ENCODE data around the gene STRN3. TPM values are rescaled to one million over a fixed set of nuclear protein-coding genes. Genes with fewer than 3 reads are reported as not detected.

STRN3 gene
- total and polyA plus RNA-seq, 7 experiments from 2014 or later, result 3.5 to 28.7 (median 24.8) TPM

DNA sequence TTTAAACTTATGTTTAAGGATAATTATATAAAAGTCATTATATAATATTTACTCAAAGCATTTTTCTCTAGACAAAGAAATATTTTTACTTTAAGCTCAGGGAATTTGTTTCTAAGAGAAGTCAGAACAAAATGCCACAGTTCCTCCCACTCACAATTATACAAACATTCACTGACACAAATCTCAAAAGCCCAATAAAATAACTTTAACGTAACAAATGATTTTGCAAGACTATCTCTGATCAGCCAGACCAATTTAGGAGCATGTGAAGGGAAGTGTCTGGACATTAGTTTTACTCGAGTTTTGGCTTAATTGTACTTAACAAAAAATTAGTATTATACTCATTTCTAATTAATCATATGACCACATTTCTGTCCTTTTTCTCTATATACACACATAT is 110.6 kb downstream of the STRN3 start:
- no peak overlapping the region for H3K27ac Mint-ChIP-seq

GRCh38 chr14:30914812-30915211 is 111.4 kb downstream of the STRN3 start:
- ChIA-PET CTCF (interaction anchor here (0.5 to 1.2 kb wide), 2 partner anchors 9 to 1022 kb away, joined by 3 to 4 read pairs; no protein-coding TSS in a partner anchor), POLR2A (no interaction called here)
- no peak overlapping the region for H3K27ac Mint-ChIP-seq
- Histone ChIP-seq H3K27ac (ENCODE audit: low read depth, low read length) (no peak overlapping the region), H3K27me3 (ENCODE audit: control insufficient read depth in 2 of 2, insufficient read depth in 2 of 2, low read length in 2 of 2) (no peaks in the 10 kb centered on the region), H3K9me3 (ENCODE audit: control insufficient read depth in 2 of 3, low read length in 3 of 3) (no peaks in the 10 kb centered on the region), H3K36me3 (ENCODE audit: control insufficient read depth in 2 of 3, insufficient read depth in 3 of 3, low read length in 3 of 3) (peaks cover 0 to 29% (median 15%) of the 10 kb centered on the region in 3 experiments), H3K4me3 (ENCODE audit: low read length) (no peak overlapping the region), H3K4me1 (ENCODE audit: control insufficient read depth in 2 of 2, insufficient read depth in 2 of 2, low read length in 2 of 2) (no peaks in the 10 kb centered on the region)
- H3K27me3 Mint-ChIP-seq, result no peaks in the 10 kb centered on the region
- intact Hi-C loops (cut with micrococcal nuclease), result no loop called here
- no peak overlapping the region for H3K4me3 Mint-ChIP-seq
- peaks cover 0 to 28% (median 13%) of the 10 kb centered on the region in 5 donors for H3K36me3 Mint-ChIP-seq
- H3K4me1 Mint-ChIP-seq, result peaks cover 0 to 5% (median 3%) of the 10 kb centered on the region in 7 donors
- no peaks in the 10 kb centered on the region for H3K9me3 Mint-ChIP-seq
- ATAC-seq, result no peak
- DNase-seq, result no peak

More for the DNA sequence above, 110.6 kb downstream of the STRN3 start:
- Histone ChIP-seq H3K36me3 (ENCODE audit: control insufficient read depth in 2 of 3, insufficient read depth in 3 of 3, low read length in 3 of 3) (peaks cover 0 to 25% (median 15%) of the 10 kb centered on the region in 3 experiments), H3K27me3 (ENCODE audit: control insufficient read depth in 2 of 2, insufficient read depth in 2 of 2, low read length in 2 of 2) (no peaks in the 10 kb centered on the region), H3K27ac (ENCODE audit: low read depth, low read length) (no peak overlapping the region), H3K4me3 (ENCODE audit: low read length) (no peak overlapping the region), H3K4me1 (ENCODE audit: control insufficient read depth in 2 of 2, insufficient read depth in 2 of 2, low read length in 2 of 2) (no peaks in the 10 kb centered on the region), H3K9me3 (ENCODE audit: control insufficient read depth in 2 of 3, low read length in 3 of 3) (no peaks in the 10 kb centered on the region)
- ChIA-PET POLR2A (interaction anchor here (0.7 kb wide), 1 partner anchor 451 kb away, joined by 3 read pairs; no protein-coding TSS in a partner anchor), CTCF (interaction anchor here (0.6 kb wide), 1 partner anchor 160 kb away, joined by 4 read pairs; no protein-coding TSS in a partner anchor)
- H3K4me3 Mint-ChIP-seq, result no peak overlapping the region
- no peaks in the 10 kb centered on the region for H3K27me3 Mint-ChIP-seq
- peaks cover 0 to 9% (median 3%) of the 10 kb centered on the region in 7 donors for H3K4me1 Mint-ChIP-seq
- H3K9me3 Mint-ChIP-seq, result no peaks in the 10 kb centered on the region
- H3K36me3 Mint-ChIP-seq, result peaks cover 0 to 31% (median 16%) of the 10 kb centered on the region in 5 donors
- DNase-seq, result no peak
- no peak for ATAC-seq
- intact Hi-C loops (cut with micrococcal nuclease), result no loop called here

DNA sequence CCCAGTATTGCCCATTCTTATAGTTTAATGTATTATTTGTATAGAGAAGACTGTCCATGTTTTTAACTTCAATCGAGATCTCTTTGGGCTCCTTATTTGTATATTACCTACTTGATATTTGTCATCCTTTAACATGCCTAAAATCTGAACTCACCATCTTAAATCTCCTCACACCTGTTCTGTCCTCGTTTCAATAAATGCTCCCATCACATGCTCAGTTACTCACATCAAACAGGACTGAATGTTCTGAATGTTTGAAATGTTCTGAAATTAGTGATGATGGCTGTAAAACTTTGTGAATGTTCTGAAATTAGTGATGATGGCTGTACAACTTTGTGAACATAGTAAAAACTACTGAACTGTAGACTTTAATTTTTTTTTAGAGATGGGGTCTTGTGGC is 117.4 kb downstream of the STRN3 start:
- ChIA-PET CTCF (interaction anchor here (0.6 kb wide), 1 partner anchor 37 kb away, joined by 4 read pairs; no protein-coding TSS in a partner anchor), POLR2A (interaction anchor here (0.6 kb wide), 1 partner anchor 151 kb away, joined by 3 read pairs; no protein-coding TSS in a partner anchor)
- H3K4me3 ChIP-seq (ENCODE audit: low read length), result no peak overlapping the region
- H3K36me3 ChIP-seq (ENCODE audit: control insufficient read depth in 2 of 3, insufficient read depth in 3 of 3, low read length in 3 of 3), result peaks cover 0 to 31% (median 15%) of the 10 kb centered on the region in 3 experiments
- no peak for DNase-seq
- Mint-ChIP-seq H3K27me3 (no peaks in the 10 kb centered on the region), H3K4me3 (no peak overlapping the region), H3K36me3 (peaks cover 0 to 31% (median 15%) of the 10 kb centered on the region in 5 donors), H3K9me3 (no peaks in the 10 kb centered on the region), H3K4me1 (no peaks in the 10 kb centered on the region), H3K27ac (no peak overlapping the region)
- H3K9me3 ChIP-seq (ENCODE audit: control insufficient read depth in 2 of 3, low read length in 3 of 3), result no peaks in the 10 kb centered on the region
- intact Hi-C loops (cut with micrococcal nuclease), result loop anchor here (5.0 to 10.0 kb wide), 3 partner anchors 252 to 534 kb away; no protein-coding TSS in a partner anchor
- no peak for ATAC-seq
- H3K27me3 ChIP-seq (ENCODE audit: control insufficient read depth in 2 of 2, insufficient read depth in 2 of 2, low read length in 2 of 2), result no peaks in the 10 kb centered on the region
- no peaks in the 10 kb centered on the region for H3K4me1 ChIP-seq (ENCODE audit: control insufficient read depth in 2 of 2, insufficient read depth in 2 of 2, low read length in 2 of 2)
- no peak overlapping the region for H3K27ac ChIP-seq (ENCODE audit: low read depth, low read length)

DNA sequence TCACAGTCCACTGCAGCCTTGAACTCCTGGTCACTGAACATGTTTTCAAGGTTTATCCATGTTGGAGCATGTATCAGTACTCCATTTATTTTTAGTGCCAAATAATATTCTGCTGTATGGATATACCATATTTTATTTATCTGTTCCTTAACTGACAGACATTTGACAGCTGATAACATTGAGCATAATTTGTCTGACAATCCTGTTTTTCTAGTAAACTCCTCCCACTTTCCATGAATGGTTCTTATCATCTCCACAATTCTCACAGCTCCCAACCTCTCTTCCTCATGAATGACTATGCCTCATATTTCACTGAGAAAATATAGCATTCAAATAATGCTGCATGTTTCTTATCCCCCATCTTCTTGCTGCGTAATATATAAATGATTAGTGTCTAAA is 118.5 kb downstream of the STRN3 start:
- intact Hi-C loops (cut with micrococcal nuclease), result loop anchor here (5.0 to 10.0 kb wide), 3 partner anchors 250 to 533 kb away; no protein-coding TSS in a partner anchor
- Mint-ChIP-seq H3K9me3 (no peaks in the 10 kb centered on the region), H3K27me3 (no peaks in the 10 kb centered on the region), H3K4me1 (no peaks in the 10 kb centered on the region), H3K27ac (no peak overlapping the region), H3K36me3 (peaks cover 0 to 33% (median 15%) of the 10 kb centered on the region in 5 donors), H3K4me3 (no peak overlapping the region)
- ChIA-PET CTCF (no interaction called here), POLR2A (no interaction called here)
- DNase-seq (no peak), ATAC-seq (no peak)
- no peak overlapping the region for H3K27ac ChIP-seq (ENCODE audit: low read depth, low read length)
- no peaks in the 10 kb centered on the region for H3K9me3 ChIP-seq (ENCODE audit: control insufficient read depth in 2 of 3, low read length in 3 of 3)
- peaks cover 0 to 32% (median 15%) of the 10 kb centered on the region in 3 experiments for H3K36me3 ChIP-seq (ENCODE audit: control insufficient read depth in 2 of 3, insufficient read depth in 3 of 3, low read length in 3 of 3)
- no peaks in the 10 kb centered on the region for H3K4me1 ChIP-seq (ENCODE audit: control insufficient read depth in 2 of 2, insufficient read depth in 2 of 2, low read length in 2 of 2)
- H3K4me3 ChIP-seq (ENCODE audit: low read length), result no peak overlapping the region
- H3K27me3 ChIP-seq (ENCODE audit: control insufficient read depth in 2 of 2, insufficient read depth in 2 of 2, low read length in 2 of 2), result no peaks in the 10 kb centered on the region

DNA sequence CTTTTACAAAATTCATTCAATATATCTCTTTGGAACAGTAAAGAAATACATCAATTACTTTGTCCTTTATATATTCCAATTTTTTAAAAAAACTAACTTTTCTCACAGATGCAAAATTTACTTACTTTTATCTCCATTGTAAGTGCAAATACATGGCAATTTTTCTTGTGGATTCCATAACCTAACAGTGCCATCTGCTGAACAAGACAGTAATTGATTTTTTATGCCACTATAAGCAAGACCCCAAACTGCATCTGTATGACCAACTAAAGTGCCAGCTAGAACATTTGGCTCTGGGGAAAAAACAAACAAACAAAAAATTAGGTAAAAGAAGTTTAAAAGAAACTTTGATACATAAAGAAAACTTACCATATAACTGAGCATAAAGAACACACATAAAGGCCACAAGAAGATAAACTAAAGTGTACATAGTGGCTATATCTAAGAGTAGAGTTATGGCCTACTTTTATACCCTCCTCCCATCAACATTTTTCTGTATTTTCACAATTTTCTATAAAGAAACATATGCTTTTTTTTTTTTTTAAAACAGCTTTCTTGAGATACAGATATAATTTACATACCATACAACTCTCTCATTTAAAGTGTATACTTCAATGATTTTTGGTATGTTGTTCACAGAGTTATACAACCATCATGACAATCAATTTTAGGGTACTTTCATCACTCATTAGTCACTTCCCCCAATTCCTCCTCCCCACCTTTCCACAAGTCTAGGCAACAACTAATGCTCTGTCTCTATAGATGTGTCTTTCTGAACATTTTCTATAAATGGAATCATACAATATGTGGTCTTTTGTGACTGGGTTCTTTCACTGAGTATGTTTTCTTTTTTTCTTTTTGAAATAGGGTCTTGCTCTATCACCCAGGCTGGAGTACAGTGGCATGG is 119.2 kb downstream of the STRN3 start:
- ATAC-seq, result no peak
- H3K9me3 Mint-ChIP-seq, result no peaks in the 10 kb centered on the region
- intact Hi-C loops (cut with micrococcal nuclease), result loop anchor here (1.0 to 10.0 kb wide), 4 partner anchors 250 to 532 kb away; no protein-coding TSS in a partner anchor

GRCh38 chr14:30903285-30904124 is 122.7 kb downstream of the STRN3 start:
- Histone ChIP-seq H3K4me1 (ENCODE audit: control insufficient read depth in 2 of 2, insufficient read depth in 2 of 2, low read length in 2 of 2) (no peaks in the 10 kb centered on the region), H3K27me3 (ENCODE audit: control insufficient read depth in 2 of 2, insufficient read depth in 2 of 2, low read length in 2 of 2) (no peaks in the 10 kb centered on the region), H3K9me3 (ENCODE audit: control insufficient read depth in 2 of 3, low read length in 3 of 3) (no peaks in the 10 kb centered on the region), H3K27ac (ENCODE audit: low read depth, low read length) (no peak overlapping the region), H3K4me3 (ENCODE audit: low read length) (no peak overlapping the region), H3K36me3 (ENCODE audit: control insufficient read depth in 2 of 3, insufficient read depth in 3 of 3, low read length in 3 of 3) (peaks cover 0 to 22% (median 2%) of the 10 kb centered on the region in 3 experiments)
- POLR2A ChIA-PET, result no interaction called here
- CTCF ChIA-PET, result no interaction called here
- DNase-seq (no peak), ATAC-seq (no peak)
- intact Hi-C loops (cut with micrococcal nuclease), result loop anchor here in 1 of 2 donors (10.0 kb wide), 1 partner anchor 529 kb away; no protein-coding TSS in a partner anchor
- Mint-ChIP-seq H3K4me1 (peaks cover 0 to 3% (median 2%) of the 10 kb centered on the region in 7 donors), H3K9me3 (no peaks in the 10 kb centered on the region), H3K27me3 (no peaks in the 10 kb centered on the region), H3K27ac (peak overlapping the region in 2 of 9 donors; percentile 7 to 8), H3K4me3 (no peak overlapping the region), H3K36me3 (peaks cover 4 to 41% (median 14%) of the 10 kb centered on the region in 5 donors)

More for the DNA sequence above, 119.2 kb downstream of the STRN3 start:
- H3K9me3 ChIP-seq (ENCODE audit: control insufficient read depth in 2 of 3, low read length in 3 of 3), result no peaks in the 10 kb centered on the region
- H3K36me3 ChIP-seq (ENCODE audit: control insufficient read depth in 2 of 3, insufficient read depth in 3 of 3, low read length in 3 of 3), result peaks cover 0 to 34% (median 11%) of the 10 kb centered on the region in 3 experiments
- peaks cover 0 to 38% (median 18%) of the 10 kb centered on the region in 5 donors for H3K36me3 Mint-ChIP-seq
- ChIA-PET POLR2A (no interaction called here), CTCF (interaction anchor here (0.7 kb wide), 1 partner anchor 241 kb away, joined by 4 read pairs; no protein-coding TSS in a partner anchor)
- DNase-seq, result peak in 2 of 9 donors; percentile 2 to 11
- H3K27ac Mint-ChIP-seq, result no peak overlapping the region
- H3K4me3 Mint-ChIP-seq, result no peak overlapping the region
- no peak overlapping the region for H3K27ac ChIP-seq (ENCODE audit: low read depth, low read length)
- no peak overlapping the region for H3K4me3 ChIP-seq (ENCODE audit: low read length)
- no peaks in the 10 kb centered on the region for H3K4me1 Mint-ChIP-seq
- H3K27me3 Mint-ChIP-seq, result no peaks in the 10 kb centered on the region
- H3K4me1 ChIP-seq (ENCODE audit: control insufficient read depth in 2 of 2, insufficient read depth in 2 of 2, low read length in 2 of 2), result no peaks in the 10 kb centered on the region
- H3K27me3 ChIP-seq (ENCODE audit: control insufficient read depth in 2 of 2, insufficient read depth in 2 of 2, low read length in 2 of 2), result no peaks in the 10 kb centered on the region

All from naive thymus-derived CD4-positive, alpha-beta T cell (primary cell).